GM18858 (cell line): ENCODE results near the gene CRISP3.
A peak's percentile ranks its signal among the peaks of the same experiment; 100 is the strongest.
"Not testable (repeated sequence)": the region's sequence is repeated elsewhere in the genome, so short reads cannot be mapped to it uniquely, and the experiment has no call there.

Source experiments
- ATAC-seq: cut with Tn5 transposase; IDR thresholded peaks from one replicate; pipeline ENCODE4 v1.9.1; 2021; ENCODE audit not compliant: unreplicated experiment

CRISP3 gene

GRCh38 chr6:49744259-49744658, at the start of gene CRISP3:
Gene CRISP3 (minus strand): TSS chr6:49744388. CDS start chr6:49744367, 21 bp downstream.
- ATAC-seq = peak; percentile 43

- no peak for ATAC-seq
Measured at GRCh38 chr6:49790341-49790740, 46.2 kb upstream of the CRISP3 start.

- no peak for ATAC-seq
Measured at GRCh38 chr6:49787176-49787575, 43.0 kb upstream of the CRISP3 start, which contains the start of gene PGK2. Gene PGK2 (minus strand): TSS chr6:49787285. CDS start chr6:49787187, 98 bp downstream.

- no peak for ATAC-seq
Measured at GRCh38 chr6:49784272-49784671, 40.1 kb upstream of the CRISP3 start.

GRCh38 chr6:49782725-49783124, 38.5 kb upstream of the CRISP3 start:
- ATAC-seq = no peak

GRCh38 chr6:49782293-49782692, 38.1 kb upstream of the CRISP3 start:
- ATAC-seq = no peak

- ATAC-seq = no peak
Measured at GRCh38 chr6:49776444-49776843, 32.3 kb upstream of the CRISP3 start.

- no peak for ATAC-seq
Measured at GRCh38 chr6:49775043-49775442, 30.9 kb upstream of the CRISP3 start.

- ATAC-seq = no peak
Measured at GRCh38 chr6:49772285-49772684, 28.1 kb upstream of the CRISP3 start.

GRCh38 chr6:49766762-49767161, 22.6 kb upstream of the CRISP3 start:
- ATAC-seq = no peak

GRCh38 chr6:49764571-49765236, 20.5 kb upstream of the CRISP3 start:
- no peak for ATAC-seq

- no peak for ATAC-seq
Measured at GRCh38 chr6:49743429-49743828, 759 bp downstream of the CRISP3 start.

GRCh38 chr6:49739423-49739822, 4.8 kb downstream of the CRISP3 start:
- ATAC-seq = no peak

GRCh38 chr6:49736017-49736508, 8.1 kb downstream of the CRISP3 start:
- no peak for ATAC-seq

- ATAC-seq = no peak
Measured at GRCh38 chr6:49733680-49734079, 10.5 kb downstream of the CRISP3 start.

GRCh38 chr6:49732781-49733180, 11.4 kb downstream of the CRISP3 start:
- no peak for ATAC-seq

GRCh38 chr6:49730251-49730650, 13.9 kb downstream of the CRISP3 start:
- no peak for ATAC-seq

GRCh38 chr6:49723917-49724316, 20.3 kb downstream of the CRISP3 start:
- not testable (repeated sequence) for ATAC-seq

- ATAC-seq = no peak
Measured at GRCh38 chr6:49721297-49721696, 22.9 kb downstream of the CRISP3 start.

- ATAC-seq = no peak
Measured at GRCh38 chr6:49720372-49720771, 23.8 kb downstream of the CRISP3 start.

- ATAC-seq = no peak
Measured at GRCh38 chr6:49713346-49713745, 30.8 kb downstream of the CRISP3 start, which contains the start of gene CRISP2. Gene CRISP2 (minus strand): TSS chr6:49713543. CDS start chr6:49709196, 4,347 bp downstream.

GRCh38 chr6:49698478-49698877, 45.7 kb downstream of the CRISP3 start:
- no peak for ATAC-seq

GRCh38 chr6:49693512-49693911, 50.7 kb downstream of the CRISP3 start:
- no peak for ATAC-seq
